NCI-H146 (cell line): ENCODE results near the gene SOBP.
"Not testable (repeated sequence)": the region's sequence is repeated elsewhere in the genome, so short reads cannot be mapped to it uniquely, and the experiment has no call there.

Source experiments
- DNase-seq: peaks from one replicate; lab custom pipeline; 2025; lab: John Stamatoyannopoulos, UW

SOBP gene, protein sequence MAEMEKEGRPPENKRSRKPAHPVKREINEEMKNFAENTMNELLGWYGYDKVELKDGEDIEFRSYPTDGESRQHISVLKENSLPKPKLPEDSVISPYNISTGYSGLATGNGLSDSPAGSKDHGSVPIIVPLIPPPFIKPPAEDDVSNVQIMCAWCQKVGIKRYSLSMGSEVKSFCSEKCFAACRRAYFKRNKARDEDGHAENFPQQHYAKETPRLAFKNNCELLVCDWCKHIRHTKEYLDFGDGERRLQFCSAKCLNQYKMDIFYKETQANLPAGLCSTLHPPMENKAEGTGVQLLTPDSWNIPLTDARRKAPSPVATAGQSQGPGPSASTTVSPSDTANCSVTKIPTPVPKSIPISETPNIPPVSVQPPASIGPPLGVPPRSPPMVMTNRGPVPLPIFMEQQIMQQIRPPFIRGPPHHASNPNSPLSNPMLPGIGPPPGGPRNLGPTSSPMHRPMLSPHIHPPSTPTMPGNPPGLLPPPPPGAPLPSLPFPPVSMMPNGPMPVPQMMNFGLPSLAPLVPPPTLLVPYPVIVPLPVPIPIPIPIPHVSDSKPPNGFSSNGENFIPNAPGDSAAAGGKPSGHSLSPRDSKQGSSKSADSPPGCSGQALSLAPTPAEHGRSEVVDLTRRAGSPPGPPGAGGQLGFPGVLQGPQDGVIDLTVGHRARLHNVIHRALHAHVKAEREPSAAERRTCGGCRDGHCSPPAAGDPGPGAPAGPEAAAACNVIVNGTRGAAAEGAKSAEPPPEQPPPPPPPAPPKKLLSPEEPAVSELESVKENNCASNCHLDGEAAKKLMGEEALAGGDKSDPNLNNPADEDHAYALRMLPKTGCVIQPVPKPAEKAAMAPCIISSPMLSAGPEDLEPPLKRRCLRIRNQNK

DNA sequence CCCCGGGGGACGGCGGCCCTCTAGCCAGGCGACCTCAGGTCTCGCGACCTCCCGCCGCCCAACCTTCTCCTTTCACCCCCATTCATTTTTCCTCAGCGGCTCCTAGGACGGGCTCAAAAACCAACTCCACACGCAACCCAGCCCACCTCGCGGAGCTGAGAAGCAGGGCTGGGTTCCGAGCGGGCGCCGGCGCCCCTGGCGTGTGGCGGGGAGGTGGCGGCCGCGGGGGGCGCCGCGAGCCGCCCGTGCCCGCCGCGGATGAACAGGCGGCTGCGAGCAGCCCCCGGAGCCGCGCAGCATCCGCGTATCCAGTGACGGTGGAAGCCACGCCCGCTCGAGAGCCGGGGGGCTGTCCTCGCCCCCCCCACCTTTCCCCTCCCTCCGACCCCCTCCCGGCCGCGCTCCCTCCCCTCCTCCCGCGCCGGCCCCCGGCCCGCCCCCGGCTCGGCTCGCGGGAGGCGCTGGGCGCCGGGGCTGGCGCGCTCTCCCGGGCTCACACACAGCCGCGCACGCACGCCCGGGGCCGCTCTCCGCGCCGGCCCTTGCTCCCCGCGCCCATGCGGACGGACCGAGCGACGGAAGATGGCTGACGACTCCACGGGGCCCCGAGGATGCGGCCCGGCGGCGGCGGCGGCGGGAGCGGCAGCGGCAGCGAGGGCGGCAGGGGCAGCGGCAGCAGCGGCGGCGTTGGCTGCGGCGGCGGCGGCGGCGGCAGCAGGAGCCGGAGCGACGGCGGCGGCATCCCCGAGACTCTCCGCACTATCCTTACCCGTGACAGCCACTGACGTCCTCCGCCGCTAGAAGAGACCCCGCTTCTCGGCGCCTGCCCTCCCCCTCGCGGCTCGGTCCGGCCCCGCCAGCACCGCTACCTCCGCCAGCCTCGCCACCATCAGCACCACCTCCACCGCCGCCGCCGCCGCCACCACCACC lies at the start of gene SOBP:
TSS of gene SOBP (plus strand) at position 482 of the 930 bp plus-strand sequence. CDS start 500 bp downstream, outside the sequence.
- DNase-seq: peak; percentile 89

DNA sequence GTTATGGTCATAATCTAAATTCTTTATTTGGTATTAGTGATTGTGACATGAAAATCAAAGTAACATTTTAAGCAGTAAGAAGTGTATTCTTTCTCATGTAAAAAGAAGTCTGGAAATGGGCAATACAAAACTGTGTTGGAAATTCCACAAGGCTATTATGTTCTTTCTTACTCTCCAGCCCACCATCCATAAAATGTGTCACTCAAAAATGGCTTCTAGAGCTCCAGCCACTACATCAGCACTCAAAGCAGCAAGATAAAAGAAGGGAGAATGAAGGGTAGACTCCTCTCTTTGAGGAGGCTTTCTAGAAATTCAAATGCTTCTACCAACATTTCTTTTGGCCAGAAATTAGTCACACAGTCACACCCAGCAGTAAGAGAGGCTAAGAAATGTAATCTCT lies 49.0 kb upstream of the SOBP start:
- no peak for DNase-seq

DNA sequence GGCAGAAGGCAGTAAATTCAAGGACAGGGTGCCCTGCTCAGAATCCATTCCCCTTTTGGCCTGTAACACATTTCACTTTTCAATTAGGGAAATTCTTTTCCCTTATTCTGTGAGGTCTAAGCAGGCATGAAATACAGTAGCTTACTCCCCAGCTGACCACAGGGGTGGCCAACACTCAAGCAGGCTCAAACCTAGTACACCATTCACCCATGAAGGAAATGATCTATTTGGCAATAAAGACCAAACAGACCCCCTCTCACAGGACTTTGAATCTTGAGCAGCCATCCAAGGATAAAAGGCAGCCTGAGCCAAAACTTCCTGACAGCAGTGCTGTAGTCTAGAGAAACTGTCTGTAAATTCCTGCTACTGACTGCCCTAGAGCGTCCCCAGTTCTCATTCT lies 48.2 kb upstream of the SOBP start:
- DNase-seq: no peak

DNA sequence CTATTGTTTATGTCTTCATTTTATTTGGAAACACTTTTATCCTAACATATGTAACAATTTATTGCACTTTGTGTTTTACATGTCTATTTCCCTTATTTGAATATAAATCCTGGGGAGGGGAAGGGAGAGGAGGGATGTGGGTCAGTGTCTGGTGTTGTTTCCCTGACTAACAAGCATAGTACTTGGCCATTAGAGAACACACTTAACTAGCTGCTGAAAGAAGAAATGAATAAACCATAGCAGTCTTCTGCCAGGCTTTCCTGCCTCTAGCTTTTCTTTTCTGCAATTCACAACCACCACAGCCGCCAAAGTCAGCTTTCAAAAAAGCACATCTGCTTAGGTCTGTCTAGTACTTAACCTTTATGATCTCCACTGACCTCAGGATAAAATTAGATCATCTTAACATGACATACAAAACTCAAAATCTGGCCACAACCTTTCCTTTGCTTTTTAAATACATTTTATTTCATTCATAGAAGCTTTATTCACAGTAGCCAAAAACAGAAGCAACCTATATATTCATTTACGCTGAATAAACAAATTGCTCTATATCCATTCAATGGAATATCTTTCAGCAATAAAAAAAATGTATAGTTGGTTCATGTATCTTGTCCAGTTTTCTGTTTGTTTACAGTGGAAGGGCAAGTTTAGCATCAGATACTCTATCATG lies 46.8 kb upstream of the SOBP start:
- no peak for DNase-seq

DNA sequence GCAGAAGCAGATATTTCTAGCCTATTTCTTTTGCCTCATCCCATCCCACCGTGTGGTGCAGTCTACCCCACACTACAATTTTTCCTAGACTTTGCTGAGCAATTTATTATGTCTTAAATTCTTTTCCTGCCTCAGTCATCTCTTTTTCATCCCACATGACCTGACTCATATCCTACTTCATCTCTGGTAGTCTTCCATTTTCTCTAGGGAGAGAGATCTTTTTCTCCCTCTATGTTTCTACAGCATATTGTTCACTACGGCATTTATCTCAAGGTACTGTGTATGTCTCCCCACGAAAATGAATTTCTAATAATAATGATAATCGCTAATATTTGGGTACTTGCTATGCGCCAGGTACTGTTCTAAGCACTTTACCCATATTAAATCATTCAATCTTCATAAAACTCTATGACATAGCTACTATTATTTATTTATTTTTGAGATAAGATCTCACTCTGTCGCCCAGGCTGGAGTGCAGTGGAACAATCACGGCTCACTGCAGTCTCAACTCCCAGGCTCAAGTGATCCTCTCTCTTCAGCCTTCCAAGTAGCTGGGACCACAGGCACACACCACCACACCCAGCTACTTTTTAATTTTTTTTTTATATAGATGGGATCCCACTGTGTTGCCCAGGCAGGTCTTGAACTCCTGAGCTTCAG lies 46.2 kb upstream of the SOBP start:
- DNase-seq: no peak

DNA sequence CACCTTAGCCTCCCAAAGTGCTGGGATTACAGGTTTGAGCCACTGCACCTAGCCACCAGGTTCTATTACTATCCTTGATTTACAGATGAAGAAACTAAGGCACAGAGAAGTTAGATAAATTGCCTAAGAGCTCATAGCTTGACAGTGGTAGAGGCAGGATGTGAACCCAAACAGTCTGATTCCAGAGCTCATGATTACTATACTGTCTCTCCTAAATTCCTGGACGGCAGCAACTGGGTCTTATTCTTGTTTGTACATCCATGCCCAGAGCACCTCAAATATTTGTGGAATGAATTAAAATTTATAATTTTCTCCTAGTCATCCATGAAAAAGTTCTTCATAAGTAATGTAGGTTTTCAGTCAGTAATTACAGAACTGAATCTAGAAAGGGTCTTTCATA lies 45.6 kb upstream of the SOBP start:
- no peak for DNase-seq

DNA sequence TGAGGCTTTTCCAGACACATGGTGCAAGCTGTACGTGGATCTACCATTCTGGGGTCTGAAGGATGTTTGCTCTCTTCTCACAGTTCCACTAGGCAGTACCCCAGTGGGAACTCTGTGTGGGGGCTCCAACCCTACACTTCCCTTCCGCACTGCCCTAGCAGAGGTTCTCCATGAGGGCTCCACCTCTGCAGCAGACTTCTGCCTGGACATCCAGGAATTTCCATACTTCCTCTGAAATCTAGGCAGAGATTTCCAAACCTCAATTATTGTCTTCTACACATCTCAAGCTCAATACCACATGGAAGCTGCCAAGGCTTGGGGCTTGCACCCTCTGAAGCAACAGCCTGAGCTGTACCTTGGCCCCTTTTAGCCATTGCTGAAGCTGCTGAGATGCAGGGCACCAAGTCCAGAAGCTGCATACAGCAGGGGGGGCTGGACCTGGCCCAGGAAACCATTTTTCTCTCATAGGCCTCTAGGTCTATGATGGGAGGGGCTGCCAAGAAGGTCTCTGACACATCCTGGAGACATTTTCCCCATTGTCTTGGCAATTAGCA lies 42.2 kb upstream of the SOBP start:
- no peak for DNase-seq

DNA sequence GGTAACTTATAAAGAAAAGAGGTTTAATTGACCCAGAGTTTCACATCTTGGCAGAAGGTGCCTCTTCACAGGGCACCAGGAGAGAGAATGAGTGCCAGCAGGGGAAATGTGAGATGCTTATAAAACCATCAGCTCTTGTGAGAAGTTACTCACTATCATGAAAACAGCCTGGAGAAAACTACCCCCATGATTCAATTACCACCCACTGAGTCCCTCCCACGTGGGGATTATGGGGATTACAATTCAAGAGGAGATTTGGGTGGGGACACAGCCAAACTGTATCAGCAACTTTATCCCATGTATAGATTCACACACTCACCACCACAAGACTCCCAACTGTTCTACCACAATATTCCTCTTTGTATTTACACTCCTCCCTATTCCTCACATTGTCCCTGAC lies 41.1 kb upstream of the SOBP start:
- no peak for DNase-seq

DNA sequence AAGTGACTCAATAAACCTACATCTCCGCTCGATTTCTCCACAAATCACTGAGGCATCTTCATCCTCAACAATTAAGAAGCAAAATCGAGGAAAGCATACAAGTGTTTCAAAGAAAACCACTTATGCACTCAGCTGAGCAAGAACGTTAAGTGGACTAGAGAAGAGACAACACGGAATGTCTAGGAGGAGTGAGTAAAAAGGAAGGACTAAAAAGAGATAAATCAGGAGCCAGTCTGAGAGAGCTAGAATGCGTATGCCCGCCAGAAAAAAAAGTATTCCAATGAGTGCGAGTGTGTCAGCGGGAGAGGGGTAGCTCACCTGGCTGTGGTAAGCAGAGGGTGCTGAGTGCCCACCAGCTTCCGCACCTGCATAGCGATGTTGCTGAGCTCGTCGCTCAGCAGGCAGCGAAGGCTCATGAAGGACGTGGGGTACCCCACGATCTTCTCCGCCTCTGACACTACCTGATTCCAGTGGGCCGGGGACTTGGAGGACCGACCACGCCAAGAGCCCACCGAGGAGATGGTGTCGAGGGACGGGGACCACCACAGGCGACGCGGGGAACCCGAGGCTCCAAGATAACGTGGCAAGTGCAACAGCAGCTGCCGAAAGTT lies 31.1 kb upstream of the SOBP start:
- peak; percentile 58 for DNase-seq

DNA sequence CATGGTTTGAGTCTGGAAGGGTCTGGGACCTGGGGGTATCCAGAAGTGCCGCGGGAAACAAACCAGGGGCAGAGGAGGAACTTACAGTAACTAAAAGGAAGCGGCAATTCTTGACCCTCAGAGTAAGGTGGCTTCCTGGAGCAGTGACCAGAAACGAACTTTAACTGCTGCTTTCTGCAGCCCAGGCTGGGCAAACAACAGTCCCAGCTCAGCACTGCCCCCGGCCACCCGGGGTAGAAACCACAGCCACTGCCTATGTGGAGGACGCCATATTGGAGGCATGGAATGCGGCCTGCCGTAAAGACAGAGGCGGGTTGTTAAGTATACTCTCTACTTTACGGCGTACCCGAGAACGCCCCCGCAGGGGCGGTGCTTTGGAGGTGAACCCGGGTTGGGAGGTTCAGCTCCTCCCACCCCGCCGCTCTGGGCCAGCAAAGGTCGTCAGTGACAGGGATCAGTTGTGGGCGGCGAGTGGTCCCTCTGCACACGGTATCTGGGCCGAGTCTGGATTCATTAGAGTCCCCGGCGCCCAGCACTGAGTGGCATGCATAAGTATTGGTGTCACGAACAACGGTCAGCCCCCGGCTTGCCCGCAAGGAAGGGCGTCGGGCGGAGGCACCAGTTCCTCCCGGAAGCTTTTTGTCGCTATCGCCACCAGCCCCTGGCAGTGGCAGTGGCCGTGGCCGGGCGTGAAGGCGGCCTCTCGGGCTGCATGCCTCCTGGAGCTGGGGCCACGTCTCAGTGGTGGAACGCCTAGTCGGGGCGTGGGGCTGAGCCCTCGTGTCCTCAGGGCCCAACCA lies 30.4 kb upstream of the SOBP start, which contains the start of gene PDSS2:
TSS of gene PDSS2 (minus strand) at position 282 of the 800 bp plus-strand sequence. CDS start at position 3, 279 bp downstream.
- peak; percentile 98 for DNase-seq

DNA sequence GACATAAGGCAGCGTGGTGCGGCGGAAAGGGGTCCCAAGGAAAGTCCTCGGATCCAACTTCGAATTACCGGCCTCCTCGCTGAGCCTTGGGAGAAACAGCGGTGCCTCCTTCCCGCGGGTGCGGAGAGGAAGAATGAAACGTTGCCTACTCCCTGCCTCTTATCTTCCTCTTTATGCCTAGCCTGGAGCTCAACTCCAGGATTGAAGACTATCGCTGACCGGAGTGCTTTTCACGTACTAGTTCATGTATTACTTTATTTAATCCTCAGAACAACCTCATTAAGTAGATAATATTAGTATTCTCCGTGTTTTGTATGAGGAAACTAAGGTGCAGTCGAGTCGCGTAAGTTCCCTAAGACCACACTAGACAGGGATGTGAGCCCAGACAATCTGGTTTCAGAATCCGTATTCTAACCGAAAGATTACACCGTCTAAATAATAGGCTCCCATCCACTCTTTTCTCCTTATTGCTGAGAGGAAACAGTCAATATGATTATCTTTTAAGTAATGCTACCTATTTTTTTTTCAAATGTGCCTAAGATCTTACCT lies 29.8 kb upstream of the SOBP start:
- peak; percentile 61 for DNase-seq

DNA sequence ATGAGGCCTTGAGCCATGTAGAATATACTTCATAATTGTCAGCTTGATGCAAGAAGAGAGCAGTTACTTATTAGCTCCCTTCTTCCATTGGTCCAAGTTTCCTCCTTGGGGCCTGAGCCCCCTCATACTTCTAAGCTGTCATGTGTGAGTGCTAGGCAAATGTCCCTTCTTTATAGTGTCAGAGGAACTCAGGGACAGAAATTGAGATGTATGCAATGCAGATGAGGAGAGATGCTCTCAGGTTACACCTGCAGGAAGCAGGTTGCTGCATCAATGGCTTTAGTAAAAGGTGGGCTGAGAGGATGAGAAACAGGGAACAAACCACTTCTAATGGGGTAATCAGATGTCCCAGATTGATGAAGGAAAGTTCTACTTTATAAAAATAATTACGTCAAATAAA lies 23.9 kb upstream of the SOBP start:
- DNase-seq: peak; percentile 35

DNA sequence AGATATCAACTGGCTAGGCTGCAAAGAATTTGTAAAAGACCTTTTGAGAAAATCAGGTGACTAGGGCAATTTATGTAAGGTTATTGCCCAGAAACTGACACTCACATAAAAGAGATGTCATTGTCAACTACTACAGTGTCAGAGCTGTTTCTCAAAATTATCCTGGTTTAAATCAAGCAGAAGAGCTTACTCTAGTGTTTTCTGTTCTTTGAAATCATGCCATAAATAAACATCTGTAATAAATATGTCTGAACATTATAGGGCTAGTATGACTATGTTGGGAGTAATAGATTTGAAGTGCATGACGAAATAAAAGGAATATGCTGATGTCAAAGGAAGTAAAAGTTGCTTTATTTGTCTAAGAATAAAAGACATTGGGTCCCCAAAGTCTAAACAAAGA lies 19.6 kb upstream of the SOBP start:
- DNase-seq: no peak

DNA sequence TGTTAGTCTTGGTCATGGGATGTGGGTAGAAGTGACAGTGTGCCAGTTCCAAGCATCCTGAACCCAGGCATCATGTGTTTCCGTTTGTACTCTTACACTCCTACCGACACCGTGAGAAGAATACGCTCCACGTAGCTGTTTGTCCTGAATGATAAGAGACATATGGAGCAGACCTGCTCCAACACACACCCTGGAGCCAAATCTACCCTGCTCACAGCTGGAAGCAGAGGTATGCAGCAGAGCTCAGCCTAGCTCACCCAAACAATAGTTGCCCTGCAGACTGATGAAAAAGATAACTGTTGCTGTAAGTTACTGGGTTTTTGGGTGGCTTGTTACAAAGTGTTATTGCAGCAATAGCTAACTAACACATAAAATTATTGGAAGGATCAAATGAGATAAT lies 16.3 kb upstream of the SOBP start:
- DNase-seq: peak; percentile 69

DNA sequence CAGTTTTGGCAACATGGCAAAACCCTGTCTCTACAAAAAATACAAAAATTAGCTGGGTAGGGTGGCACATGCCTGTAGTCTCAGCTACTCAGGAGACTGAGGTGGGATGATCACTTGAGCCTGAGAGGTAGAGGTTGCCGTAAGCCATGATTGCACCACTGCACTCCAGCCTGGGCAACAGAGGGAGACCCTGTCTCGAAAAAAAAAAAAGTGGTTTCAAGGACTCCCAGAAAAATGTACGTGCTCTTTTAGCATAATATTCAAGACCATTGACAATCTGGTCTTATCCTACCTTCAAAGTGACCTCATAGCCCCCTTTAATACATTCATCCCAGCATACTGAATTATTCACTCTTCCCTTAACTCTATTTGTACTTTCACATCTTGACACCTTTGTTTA lies 14.6 kb upstream of the SOBP start:
- DNase-seq: not testable (repeated sequence)

DNA sequence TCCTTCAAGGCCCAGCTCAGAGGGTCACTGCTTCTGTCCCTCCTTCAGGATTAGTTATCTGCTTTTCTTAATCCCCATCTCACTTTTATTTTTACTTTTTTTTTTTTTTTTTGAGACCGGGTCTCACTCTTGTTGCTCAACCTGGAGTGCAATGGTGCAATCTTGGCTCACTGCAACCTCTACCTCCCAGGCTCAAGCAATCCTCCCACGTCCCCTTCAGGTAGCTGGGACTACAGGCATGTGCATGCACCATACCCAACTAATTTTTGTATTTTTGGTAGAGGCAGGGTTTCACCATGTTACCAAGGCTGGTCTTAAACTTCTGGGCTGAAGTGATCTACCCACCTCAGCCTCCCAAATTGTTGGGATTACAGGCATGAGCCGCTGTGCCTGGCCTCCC lies 14.1 kb upstream of the SOBP start:
- DNase-seq: not testable (repeated sequence)

DNA sequence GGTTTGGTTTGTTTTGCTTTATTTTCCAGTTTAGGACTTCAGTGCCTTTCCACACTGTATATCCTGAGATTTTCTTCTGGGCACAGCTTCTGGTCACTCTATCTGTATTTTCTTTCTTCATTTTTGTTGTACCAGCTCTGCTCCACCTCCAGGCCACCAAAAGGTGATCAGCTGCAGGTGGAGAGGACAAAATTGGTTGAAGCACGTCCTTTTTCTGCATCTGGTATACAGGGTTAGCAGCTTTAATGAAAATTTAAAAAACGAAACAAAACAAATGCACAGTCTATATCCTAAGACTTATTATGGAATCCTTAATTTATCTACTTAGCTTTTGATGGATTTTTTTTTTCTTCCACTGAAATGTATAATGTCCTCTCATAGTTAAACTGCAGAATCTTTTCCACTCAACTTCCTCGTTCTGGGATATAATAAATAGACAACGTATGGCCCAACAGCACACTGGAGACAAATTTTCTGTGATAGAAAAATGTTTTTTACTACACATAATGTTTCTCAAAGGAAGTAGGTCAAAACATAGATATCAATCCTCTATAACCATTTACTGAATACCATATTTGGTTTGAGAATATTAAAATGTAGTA lies 10.7 kb upstream of the SOBP start:
- DNase-seq: no peak

DNA sequence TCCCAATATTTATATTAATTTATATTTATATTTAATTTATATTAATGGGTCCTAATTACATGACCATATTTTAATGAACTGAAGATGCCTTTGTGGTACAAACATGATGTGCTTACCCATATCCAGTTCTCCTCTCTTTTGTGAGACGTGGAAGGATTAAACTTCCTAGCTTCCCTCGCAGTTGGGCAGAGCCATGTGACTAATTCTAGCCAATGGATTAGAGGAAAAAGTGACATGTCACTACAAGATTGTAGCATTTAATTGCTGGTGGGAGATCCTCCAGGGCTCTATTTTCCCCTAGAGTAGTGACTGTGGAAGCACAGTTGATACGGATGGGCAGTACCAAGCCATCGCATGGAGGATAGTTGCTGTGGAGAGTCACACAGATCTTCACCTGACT lies 4.8 kb upstream of the SOBP start:
- DNase-seq: no peak
